LNCAP (cell line): ENCODE data around the gene PLA2G6.

Experiments used
- TF ChIP-seq, protein P1 (sequence below): fragments of 450-650 bp; IDR thresholded peaks from 2 replicates; pipeline ENCODE4 v1.5.1; 2017; ENCODE audit warnings: mild to moderate bottlenecking

The PLA2G6 gene

DNA sequence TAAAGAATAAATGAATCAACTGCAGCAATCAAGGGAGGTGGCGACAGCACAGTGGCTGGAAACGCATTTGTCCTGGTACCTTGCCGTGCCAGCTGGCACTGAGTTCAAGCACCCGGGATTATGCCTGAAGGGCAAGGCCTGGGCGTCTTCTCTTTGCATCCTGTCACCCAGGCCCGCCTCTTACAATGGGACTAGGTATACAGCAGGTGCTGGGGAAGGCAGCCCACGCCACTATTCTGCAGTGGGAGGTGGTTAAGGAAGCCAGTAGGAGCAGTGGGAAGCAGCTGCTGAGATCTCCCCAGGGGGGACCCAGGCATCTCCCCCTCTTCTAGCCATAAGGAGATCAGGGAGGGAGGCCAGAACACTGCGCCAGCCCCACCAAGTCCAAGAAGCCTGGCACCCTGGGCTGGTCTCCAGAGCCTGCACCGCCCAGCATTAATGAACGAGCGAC is 55.9 kb downstream of the PLA2G6 start:
- TF ChIP-seq, protein P1, sequence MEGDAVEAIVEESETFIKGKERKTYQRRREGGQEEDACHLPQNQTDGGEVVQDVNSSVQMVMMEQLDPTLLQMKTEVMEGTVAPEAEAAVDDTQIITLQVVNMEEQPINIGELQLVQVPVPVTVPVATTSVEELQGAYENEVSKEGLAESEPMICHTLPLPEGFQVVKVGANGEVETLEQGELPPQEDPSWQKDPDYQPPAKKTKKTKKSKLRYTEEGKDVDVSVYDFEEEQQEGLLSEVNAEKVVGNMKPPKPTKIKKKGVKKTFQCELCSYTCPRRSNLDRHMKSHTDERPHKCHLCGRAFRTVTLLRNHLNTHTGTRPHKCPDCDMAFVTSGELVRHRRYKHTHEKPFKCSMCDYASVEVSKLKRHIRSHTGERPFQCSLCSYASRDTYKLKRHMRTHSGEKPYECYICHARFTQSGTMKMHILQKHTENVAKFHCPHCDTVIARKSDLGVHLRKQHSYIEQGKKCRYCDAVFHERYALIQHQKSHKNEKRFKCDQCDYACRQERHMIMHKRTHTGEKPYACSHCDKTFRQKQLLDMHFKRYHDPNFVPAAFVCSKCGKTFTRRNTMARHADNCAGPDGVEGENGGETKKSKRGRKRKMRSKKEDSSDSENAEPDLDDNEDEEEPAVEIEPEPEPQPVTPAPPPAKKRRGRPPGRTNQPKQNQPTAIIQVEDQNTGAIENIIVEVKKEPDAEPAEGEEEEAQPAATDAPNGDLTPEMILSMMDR = no peak

DNA sequence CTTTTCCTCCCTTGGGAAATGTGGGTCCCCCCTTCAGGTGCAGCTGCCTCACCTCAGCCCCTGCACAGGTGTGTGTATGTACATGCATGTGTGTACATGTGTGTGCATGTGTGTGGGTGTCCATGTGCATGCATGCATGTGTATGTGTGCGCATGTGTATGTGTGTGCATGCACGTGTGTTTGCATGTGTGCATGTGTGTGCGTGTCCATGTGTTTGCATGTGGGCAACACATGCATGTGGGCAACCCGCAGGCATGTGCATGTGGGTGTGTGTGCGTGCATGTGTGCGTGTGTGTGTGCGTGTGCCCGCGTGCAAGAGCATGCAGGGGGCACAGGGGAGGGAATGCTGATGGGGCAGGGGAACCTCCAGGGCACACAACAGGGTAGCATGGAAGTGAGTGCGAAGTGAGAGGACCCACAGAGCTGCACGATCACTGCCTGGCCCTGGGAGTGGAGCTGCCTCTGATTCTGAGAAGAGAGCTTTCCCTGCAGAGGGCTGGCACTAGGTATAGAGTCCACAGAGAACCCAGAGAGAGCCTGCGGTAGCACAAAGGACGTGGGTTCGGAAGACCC is 56.5 kb downstream of the PLA2G6 start:
- TF ChIP-seq, protein P1 = no peak

DNA sequence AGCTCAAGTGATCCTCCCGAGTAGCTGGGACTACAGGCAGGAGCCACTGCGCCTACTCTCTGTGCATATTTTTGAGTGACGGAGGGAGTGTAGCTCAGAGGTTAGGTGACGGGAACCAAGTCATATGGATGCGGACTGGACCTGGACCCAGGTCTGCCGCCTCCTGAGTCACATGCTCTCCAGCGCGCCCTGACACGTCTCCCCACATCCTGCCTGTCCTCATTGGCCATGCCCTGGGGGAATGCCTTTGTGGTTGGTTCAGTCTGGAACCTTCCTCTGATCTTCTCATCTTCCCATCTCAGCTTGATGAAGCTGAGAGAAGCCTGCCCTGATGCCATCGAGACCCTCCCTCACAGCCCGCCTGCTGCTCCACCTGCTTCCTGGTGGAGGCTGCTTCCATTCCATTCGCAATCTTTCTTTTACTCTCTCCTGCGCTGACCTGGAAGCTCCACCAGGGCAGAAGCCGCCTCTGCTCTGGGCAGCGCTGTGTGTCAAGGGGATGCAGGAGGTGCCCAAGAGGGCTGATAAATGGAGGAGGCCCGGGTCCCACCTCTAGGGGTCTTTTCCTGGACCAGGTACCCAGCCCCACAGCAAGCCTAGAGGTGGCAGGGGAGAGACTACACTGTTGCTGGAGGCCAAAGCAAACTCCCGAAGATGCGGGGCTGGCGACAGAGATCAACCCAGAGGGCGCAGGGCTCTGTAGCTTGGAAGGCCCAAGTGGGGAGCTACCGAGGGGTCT is 57.2 kb downstream of the PLA2G6 start:
- TF ChIP-seq, protein P1 = no peak

DNA sequence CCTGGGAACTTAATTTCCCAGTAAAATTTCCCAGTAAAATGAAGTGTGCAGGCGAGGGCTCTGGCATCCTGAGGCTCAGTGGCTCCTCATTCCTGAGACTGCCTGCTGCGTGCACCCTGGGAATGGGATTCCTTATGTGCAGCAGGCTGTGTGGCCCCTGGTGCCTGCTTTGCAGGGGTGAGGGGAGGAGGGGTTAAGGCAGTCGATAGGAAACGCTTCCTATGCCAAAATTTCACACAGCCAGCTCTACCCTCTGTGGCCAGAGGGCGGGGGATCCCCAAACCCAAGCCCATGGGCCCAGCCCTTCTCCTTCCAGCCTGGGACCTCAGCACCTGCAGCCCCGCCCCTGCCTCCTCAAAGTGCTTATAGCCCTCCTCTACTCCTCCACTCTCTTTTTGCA is 59.0 kb downstream of the PLA2G6 start:
- TF ChIP-seq, protein P1 = no peak

DNA sequence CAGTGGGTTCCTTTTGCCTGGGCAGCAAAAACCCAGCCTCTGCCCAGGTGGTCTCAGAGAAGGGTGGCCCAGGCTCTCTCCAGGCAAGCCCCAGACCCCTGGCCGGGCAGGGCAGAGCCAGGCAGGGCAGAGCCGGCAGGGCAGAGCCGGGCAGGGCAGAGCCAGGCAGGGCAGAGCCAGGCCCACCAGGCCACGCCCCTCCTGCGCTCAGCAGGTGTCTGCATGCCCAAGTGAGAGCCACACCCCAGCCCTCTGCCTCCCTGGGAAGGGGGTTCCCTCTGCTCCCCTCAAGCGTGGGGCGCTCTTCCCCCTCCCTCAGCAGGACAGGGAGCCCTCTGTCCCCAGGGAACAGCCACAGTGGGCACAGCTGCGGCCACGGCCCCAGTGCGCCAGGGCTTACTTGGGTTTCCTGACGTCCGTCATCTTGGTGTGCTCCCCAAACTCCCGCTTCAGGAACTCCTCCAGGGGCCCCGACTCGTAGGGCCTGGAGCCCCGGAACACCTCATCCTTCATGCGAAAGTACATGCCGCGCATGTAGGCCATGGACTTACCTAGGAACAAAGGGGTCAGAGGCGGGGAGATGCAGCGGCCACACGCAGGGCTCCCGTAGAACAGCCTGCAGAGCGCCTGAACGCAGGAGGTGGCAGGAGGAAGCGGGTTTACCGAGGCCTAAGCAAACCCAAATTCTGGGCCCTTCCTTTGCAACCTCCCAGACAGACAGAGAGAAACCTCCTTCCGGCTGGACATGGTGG is 61.1 kb downstream of the PLA2G6 start:
- TF ChIP-seq, protein P1 = no peak

DNA sequence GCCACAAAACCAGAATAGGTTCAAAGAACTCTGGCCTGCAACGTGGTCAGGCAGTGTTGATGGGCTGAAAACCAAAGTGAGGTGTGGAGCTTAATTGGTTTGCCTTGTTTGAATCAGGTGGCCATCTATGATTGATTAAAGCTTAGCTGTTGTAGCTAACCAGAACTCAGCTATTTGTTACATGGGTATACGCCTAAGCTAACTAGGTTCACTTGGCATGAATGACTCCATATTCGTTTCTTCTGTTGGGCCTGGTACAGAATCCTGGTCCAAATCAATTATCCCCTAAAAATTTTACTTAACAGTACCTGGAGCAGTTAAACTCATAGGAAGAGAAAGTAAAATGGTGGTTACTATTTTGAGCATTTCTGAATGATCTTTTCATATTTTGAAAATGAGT is 63.4 kb downstream of the PLA2G6 start:
- TF ChIP-seq, protein P1 = no peak

DNA sequence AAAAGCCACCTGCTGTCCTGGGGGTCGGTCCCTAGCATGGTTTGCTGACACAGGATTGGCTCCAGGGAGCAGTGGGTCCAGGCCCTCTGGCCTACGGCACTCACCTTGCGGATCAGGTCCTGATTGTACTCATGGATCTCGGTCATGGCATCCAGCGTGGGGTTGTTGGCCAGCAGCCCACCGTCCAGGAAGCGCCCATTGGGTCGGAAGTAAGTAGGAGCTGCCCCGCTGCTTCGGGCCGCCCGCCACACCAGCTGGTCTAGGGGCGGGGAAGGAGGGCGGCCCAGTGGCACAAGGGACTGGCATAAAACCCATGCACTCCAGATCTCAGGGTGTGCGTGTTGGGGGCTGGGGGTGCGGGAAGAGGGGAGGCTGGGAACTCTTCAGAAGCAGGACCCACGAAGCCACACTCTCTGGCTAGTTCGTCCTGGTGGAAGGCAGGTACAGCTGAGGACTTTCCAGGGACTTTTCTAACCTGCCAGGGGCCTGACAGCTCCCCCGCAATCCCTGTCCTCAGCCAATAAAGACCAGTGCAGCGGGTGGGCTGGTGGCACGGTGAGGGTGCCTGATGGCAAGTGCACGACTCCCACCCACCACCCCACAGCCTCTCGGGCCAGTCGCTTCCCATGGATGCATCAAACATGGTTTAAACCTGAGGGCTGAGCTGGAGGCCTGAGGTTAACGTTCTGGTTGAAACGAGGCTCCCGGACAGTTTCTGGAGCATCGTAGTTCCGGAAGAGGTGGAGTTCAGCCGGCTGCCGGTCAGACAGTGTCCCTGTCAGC is 66.0 kb downstream of the PLA2G6 start:
- TF ChIP-seq, protein P1 = no peak
